ENCODE measurements around the gene CHID1.
A peak's percentile ranks its signal among the peaks of the same experiment; 100 is the strongest.

The CHID1 gene

GRCh38 chr11:845872-846495 is 64.6 kb downstream of the CHID1 start:
- DNase-seq, result peak; percentile 39

- peak; percentile 91 for DNase-seq
Observed at GRCh38 chr11:844693-845644, 65.6 kb downstream of the CHID1 start.

- DNase-seq, result peak; percentile 98
Observed at GRCh38 chr11:843818-844692, 66.6 kb downstream of the CHID1 start.

GRCh38 chr11:843086-843734 is 67.4 kb downstream of the CHID1 start:
- no peak for DNase-seq

GRCh38 chr11:842370-843002 is 68.1 kb downstream of the CHID1 start, which contains the start of the genes POLR2L and TSPAN4:
Gene POLR2L, minus strand, starts transcription at chr11:842529. Its CDS starts 21 bp downstream, at chr11:842508.
Gene TSPAN4, plus strand, starts transcription at chr11:842852. Its CDS starts 7,453 bp downstream, at chr11:850305.
- peak; percentile 87 for DNase-seq

GRCh38 chr11:841981-842369 is 68.6 kb downstream of the CHID1 start:
- no peak for DNase-seq

GRCh38 chr11:839875-840617 is 70.6 kb downstream of the CHID1 start:
- no peak for DNase-seq

GRCh38 chr11:839280-839623 is 71.4 kb downstream of the CHID1 start:
- no peak for DNase-seq

- no peak for DNase-seq
Observed at GRCh38 chr11:838441-839279, 72.0 kb downstream of the CHID1 start.

GRCh38 chr11:837990-838307 is 72.7 kb downstream of the CHID1 start:
- no peak for DNase-seq

GRCh38 chr11:837189-837989 is 73.2 kb downstream of the CHID1 start:
- no peak for DNase-seq

- no peak for DNase-seq
Observed at GRCh38 chr11:836700-837099, 73.9 kb downstream of the CHID1 start.

- no peak for DNase-seq
Observed at GRCh38 chr11:836274-836673, 74.3 kb downstream of the CHID1 start.

GRCh38 chr11:834371-835316 is 76.0 kb downstream of the CHID1 start:
- peak; percentile 94 for DNase-seq

- DNase-seq, result no peak
Observed at GRCh38 chr11:833849-834311, 76.7 kb downstream of the CHID1 start.

- peak; percentile 62 for DNase-seq
Observed at GRCh38 chr11:833114-833791, 77.4 kb downstream of the CHID1 start.

GRCh38 chr11:832529-833113 is 78.0 kb downstream of the CHID1 start, which contains the start of gene CD151:
Gene CD151, plus strand, starts transcription at chr11:832952. Its CDS starts 3,118 bp downstream, at chr11:836070.
- peak; percentile 73 for DNase-seq

All from EL (cell line).